GM12874 (cell line): Measurements from ENCODE around the gene CA10.

Experiments
- TF ChIP-seq, protein P1 (sequence below): IDR thresholded peaks from 2 replicates; pipeline ENCODE4 v1.5.1; 2011; ENCODE audit warnings: low read depth, mild to moderate bottlenecking, control low read depth, low read length, moderate library complexity; ENCODE audit not compliant: insufficient read depth

Gene CA10

DNA sequence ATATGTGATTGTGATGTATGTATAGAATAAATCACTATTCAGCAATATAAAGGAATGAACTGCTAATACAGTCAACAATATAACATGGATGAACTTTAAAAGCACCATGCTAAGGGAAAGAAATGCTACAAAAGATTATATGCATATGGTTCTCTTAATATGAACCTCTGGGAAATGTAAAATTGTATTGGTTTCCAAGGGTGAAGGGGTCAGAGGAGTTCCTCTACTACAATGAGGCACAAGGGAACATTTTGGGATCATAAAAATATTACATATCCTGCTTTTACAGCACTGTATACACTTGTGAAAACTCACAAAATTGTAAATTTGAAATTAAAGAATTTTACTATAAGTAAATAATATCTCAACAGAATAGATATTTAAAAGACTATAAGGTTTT is 111.4 kb downstream of the CA10 start:
- TF ChIP-seq, protein P1, sequence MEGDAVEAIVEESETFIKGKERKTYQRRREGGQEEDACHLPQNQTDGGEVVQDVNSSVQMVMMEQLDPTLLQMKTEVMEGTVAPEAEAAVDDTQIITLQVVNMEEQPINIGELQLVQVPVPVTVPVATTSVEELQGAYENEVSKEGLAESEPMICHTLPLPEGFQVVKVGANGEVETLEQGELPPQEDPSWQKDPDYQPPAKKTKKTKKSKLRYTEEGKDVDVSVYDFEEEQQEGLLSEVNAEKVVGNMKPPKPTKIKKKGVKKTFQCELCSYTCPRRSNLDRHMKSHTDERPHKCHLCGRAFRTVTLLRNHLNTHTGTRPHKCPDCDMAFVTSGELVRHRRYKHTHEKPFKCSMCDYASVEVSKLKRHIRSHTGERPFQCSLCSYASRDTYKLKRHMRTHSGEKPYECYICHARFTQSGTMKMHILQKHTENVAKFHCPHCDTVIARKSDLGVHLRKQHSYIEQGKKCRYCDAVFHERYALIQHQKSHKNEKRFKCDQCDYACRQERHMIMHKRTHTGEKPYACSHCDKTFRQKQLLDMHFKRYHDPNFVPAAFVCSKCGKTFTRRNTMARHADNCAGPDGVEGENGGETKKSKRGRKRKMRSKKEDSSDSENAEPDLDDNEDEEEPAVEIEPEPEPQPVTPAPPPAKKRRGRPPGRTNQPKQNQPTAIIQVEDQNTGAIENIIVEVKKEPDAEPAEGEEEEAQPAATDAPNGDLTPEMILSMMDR, result no peak

DNA sequence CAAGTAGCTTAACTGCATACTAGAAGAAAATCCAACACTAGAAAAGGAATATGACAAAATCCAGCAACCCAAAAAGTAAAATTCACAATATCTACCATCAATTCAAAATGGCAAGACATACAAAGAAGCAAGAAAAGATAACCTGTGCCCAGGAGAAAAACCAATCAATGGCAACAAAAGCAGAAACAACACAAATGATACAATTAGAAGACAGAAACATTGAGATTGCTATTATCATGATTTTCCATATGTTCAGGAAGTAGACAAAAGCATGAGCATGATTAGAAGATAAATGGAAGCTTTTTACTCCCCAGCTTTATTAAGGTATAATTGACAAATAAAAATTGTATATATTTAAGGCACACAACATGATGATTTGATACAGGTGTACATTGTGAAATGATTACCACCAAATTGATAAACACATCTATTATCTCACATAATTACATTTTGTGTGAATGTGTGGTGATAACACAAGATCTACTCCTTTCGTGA is 117.3 kb downstream of the CA10 start:
- TF ChIP-seq, protein P1, result no peak

DNA sequence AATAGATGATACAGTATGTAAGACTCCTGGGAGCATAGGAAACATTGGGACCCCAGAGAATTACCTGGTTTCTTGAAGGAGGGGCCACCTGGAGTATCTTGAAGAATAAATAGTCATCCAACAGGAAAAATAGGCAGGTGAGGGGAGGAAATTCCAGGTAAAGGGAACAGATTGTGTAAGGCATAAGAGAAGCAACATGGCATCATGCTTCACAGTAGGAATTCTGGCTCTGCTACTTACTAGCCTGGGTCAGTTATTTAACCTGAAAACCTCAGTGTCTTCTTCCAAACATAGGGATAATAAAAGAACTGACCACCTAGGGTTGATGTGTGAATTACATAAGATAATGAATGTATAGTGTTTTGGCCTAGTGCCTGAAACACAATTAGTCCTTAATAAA is 122.1 kb downstream of the CA10 start:
- TF ChIP-seq, protein P1, result no peak

DNA sequence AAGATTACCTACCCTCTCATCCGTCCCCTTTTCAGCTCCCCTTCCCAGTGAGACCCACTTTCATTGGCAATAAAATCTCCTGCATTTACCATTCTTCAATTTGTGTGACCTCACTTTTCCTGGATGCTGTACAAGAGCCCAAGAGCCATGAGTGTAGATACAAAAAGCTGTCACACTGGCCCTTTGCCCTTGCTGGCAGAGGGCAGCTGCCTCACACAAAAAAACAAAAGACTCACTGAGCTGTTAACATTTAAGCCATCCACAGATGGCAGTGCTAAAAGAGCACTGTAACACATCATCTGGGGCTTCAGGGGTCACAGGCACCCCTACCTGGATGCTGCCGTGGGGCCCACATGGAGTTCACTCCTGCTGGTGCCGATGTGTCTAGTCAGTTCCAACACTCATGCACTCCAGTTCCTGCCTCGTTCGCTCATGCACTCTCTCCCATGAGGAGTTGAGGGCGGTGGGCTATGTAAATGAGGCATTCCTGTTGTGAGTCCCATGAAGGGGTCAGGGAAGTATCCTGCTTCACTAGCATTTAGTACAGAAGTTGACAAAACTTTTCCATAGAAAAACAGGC is 123.1 kb downstream of the CA10 start:
- TF ChIP-seq, protein P1, result no peak

DNA sequence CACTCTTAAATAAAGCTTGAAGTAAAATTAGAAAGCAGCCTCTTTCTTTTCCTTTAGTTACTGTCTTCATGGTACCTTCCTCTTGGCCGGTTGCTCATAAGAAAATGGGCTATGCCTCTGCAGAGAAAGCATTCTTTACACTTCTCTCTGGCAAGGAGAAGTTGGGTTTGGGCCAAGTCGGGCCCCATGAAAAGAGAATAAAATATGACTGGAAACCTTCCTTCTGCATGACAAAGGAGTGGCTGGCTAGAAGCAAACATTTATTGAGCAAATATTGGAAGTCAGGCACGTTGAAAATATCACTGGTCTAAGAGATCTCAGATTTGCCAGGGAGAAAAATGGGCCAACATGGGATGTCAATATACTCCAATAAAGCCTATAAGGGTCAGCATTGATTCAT is 126.1 kb downstream of the CA10 start:
- TF ChIP-seq, protein P1, result no peak

DNA sequence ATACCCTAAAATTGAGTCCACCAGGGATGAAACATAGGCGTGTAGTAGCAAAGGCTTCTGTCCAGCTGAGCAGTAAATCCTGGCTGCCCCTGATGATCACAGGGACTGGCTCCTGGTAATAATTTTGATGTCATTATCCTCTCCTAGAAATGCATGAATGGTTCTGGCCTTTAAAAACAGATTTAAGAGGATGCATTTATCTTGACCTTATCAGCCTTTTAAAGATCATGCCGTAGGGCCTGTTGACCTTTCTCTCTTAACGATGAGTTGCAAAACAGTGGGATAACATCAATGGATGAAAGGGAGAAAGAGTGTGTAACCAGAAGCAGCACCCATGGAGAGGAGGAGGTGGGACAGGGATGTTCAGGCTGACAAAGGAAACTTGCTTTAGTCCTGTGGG is 128.5 kb downstream of the CA10 start:
- TF ChIP-seq, protein P1, result no peak

DNA sequence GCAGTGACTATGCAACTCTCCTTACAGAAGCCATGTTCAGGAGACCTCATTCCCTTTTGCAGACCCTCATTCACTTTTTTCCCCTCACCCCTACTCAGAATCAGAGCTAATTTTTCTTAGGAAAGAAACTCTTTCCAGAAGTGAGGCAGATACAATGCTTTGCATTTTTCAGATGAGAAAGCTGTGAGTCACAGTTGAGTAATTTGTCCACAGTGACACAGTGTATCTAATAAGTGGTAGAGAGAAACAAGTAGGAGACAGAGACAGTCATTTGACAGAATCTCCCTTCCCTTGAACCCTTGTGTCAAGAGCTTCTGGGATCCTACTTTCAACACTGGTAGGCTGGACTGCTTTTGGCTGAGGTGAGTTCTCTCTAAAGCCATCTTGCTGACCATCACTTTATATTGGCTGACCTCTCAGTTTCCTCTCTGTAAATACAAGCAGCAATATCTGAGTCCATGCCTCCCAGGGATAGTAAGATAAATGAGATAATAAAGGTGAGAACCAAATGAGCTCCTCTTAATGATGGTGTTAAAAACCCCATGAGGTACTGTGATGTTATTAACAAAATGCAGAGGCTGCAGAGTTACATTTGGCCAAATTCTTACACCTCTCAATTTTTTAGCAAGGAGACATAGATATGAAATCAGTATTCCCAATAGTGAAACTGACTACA is 130.8 kb downstream of the CA10 start:
- TF ChIP-seq, protein P1, result no peak
